SK-N-SH (cell line): ENCODE results near the gene PRKAG1. TPM values are rescaled to one million over a fixed set of nuclear protein-coding genes. Genes with fewer than 3 reads are reported as not detected.

ENCODE experiments used
- CTCF ChIA-PET: fragments of 300-600, 350-600 bp; formaldehyde crosslinking; extraction: SDS; loops from one replicate; lab custom pipeline; 2021; lab: Yijun Ruan, JAX
- POLR2A ChIA-PET: fragments of 350-600 bp; sonication (Branson Sonifier 250); formaldehyde crosslinking; extraction: SDS; loops from one replicate; lab custom pipeline; 2020; ENCODE audit warnings: antibody characterized with exemption, inconsistent platforms; lab: Yijun Ruan, JAX
- DNase-seq: peaks from one replicate; pipeline ENCODE4 v3.0.0; 2012
- H2AFZ ChIP-seq: fragments of 200-600 bp; sonication (generic); 2 replicates; pipeline ENCODE4 v1.8.1; 2016; ENCODE audit warnings: antibody characterized with exemption, mild to moderate bottlenecking, low read depth
- H3F3A ChIP-seq: fragments of 200-600 bp; sonication (generic); replicated peaks from 2 replicates; pipeline ENCODE3; 2016; ENCODE audit warnings: antibody characterized with exemption, mild to moderate bottlenecking; ENCODE audit not compliant: insufficient read depth
- H3K27ac ChIP-seq, 2 experiments: fragments of 200-500 bp in 1 of 2; fragments of 200-600 bp in 1 of 2; sonication (Bioruptor generic) in 1 of 2; sonication (generic), shearing (Covaris generic) in 1 of 2; 2 replicates each; pipeline versions ENCODE4 v1.5.1 to v1.6.1; 2014 to 2016; ENCODE audit warnings: low read depth in 2 of 2, inconsistent platforms in 1 of 2, low read length in 1 of 2, mild to moderate bottlenecking in 1 of 2, mixed read lengths in 1 of 2
- H3K27me3 ChIP-seq: fragments of 200-600 bp; sonication (generic), shearing (Covaris generic); 2 replicates; pipeline ENCODE4 v1.6.1; 2016; ENCODE audit warnings: mixed run types; ENCODE audit not compliant: insufficient read depth
- H3K36me3 ChIP-seq, 2 experiments: fragments of 200-500 bp in 1 of 2; fragments of 200-600 bp in 1 of 2; sonication (Bioruptor generic) in 1 of 2; sonication (generic) in 1 of 2; replicated peaks in 1 of 2; 2 replicates each; pipeline versions ENCODE3 to v1.5.1; 2014 to 2016; ENCODE audit warnings: low read length in 1 of 2, mild to moderate bottlenecking in 1 of 2; ENCODE audit not compliant: insufficient read depth in 2 of 2, control insufficient read depth in 1 of 2
- H3K4me1 ChIP-seq, 2 experiments: fragments of 200-500 bp in 1 of 2; fragments of 200-600 bp in 1 of 2; sonication (Bioruptor generic) in 1 of 2; sonication (generic), shearing (Covaris generic) in 1 of 2; 2 replicates each; pipeline versions ENCODE4 v1.5.1 to v1.6.1; 2014 to 2016; ENCODE audit warnings: low read depth in 1 of 2, low read length in 1 of 2, mixed run types in 1 of 2; ENCODE audit not compliant: insufficient read depth in 2 of 2, control insufficient read depth in 1 of 2
- H3K4me2 ChIP-seq: fragments of 200-600 bp; sonication (generic), shearing (Covaris generic); 2 replicates; pipeline ENCODE4 v1.6.1; 2017; ENCODE audit warnings: mixed run types
- H3K4me3 ChIP-seq, 2 experiments: fragments of 200-500 bp in 1 of 2; fragments of 200-600 bp in 1 of 2; sonication (Bioruptor generic) in 1 of 2; sonication (generic), shearing (Covaris generic) in 1 of 2; 2 replicates each; pipeline versions ENCODE4 v1.5.1 to v1.8.1; 2014 to 2016; ENCODE audit warnings: low read depth in 2 of 2, inconsistent platforms in 1 of 2, low read length in 1 of 2, mild to moderate bottlenecking in 1 of 2, mixed read lengths in 1 of 2, moderate library complexity in 1 of 2
- H3K79me2 ChIP-seq: fragments of 200-600 bp; sonication (generic); 2 replicates; pipeline ENCODE4 v1.8.1; 2017; ENCODE audit warnings: mild to moderate bottlenecking; ENCODE audit not compliant: insufficient read depth
- H3K9ac ChIP-seq: fragments of 200-600 bp; sonication (generic); 2 replicates; pipeline ENCODE4 v1.6.1; 2017; ENCODE audit warnings: mixed run types
- H3K9me2 ChIP-seq: fragments of 200-600 bp; sonication (generic); 2 replicates; pipeline ENCODE4 v1.6.1; 2017; ENCODE audit warnings: mixed run types
- H3K9me3 ChIP-seq: fragments of 200-600 bp; sonication (generic); 2 replicates; pipeline ENCODE4 v1.6.1; 2017; ENCODE audit warnings: mixed run types, mild to moderate bottlenecking, moderate library complexity
- H4K20me1 ChIP-seq: fragments of 200-600 bp; sonication (generic); 2 replicates; pipeline ENCODE4 v1.6.1; 2017; ENCODE audit warnings: mild to moderate bottlenecking, mixed run types; ENCODE audit not compliant: insufficient read depth
- CTCF ChIP-seq: fragments of 200-600 bp; sonication (generic); IDR thresholded peaks from 2 replicates; pipeline ENCODE4 v1.6.1; 2017; ENCODE audit warnings: antibody characterized with exemption, mild to moderate bottlenecking, moderate library complexity
- EZH2phosphoT487 ChIP-seq: fragments of 200-600 bp; sonication (generic); IDR thresholded peaks from 2 replicates; pipeline ENCODE4 v1.6.1; 2017; ENCODE audit warnings: low read depth, mixed run types, mild to moderate bottlenecking, antibody characterized with exemption, moderate library complexity, borderline replicate concordance
- GATA2 ChIP-seq: sonication (generic); formaldehyde crosslinking; IDR thresholded peaks from 2 replicates; pipeline ENCODE4 v1.5.0; 2020; ENCODE audit warnings: mild to moderate bottlenecking, missing genetic modification reagents
- MEF2A ChIP-seq: IDR thresholded peaks from 2 replicates; pipeline ENCODE4 v1.4.0; 2012; ENCODE audit warnings: low read depth, borderline replicate concordance
- NFIC ChIP-seq: IDR thresholded peaks from 2 replicates; pipeline ENCODE4 v1.4.0; 2012; ENCODE audit warnings: borderline replicate concordance
- TCF12 ChIP-seq: IDR thresholded peaks from 2 replicates; pipeline ENCODE4 v1.4.0; 2012
- TEAD4 ChIP-seq: IDR thresholded peaks from 2 replicates; pipeline ENCODE4 v1.4.0; 2012; ENCODE audit warnings: mild to moderate bottlenecking, borderline replicate concordance; ENCODE audit not compliant: insufficient read depth
- WGBS: methylation state at CpG from one replicate; pipeline ENCODE4 v1.1.6; 2017; ENCODE audit warnings: low lambda C conversion rate; 5-methylcytosine and 5-hydroxymethylcytosine counted together
- polyA plus RNA-seq, 3 experiments: library from polyadenylated mRNA; depleted of rRNA; stranded (reverse); fragments of >200 nt; gene quantifications; 2 replicates each; pipeline ENCODE4 v1.2.3, GENCODE V29; 2012
- TF ChIP-seq, protein P1 (sequence below): IDR thresholded peaks from 2 replicates; pipeline ENCODE4 v1.6.1; 2012; ENCODE audit warnings: mild to moderate bottlenecking, low read depth, low read length, moderate library complexity
- TF ChIP-seq, protein P2 (sequence below): fragments of 150-350 bp; IDR thresholded peaks from 2 replicates; pipeline ENCODE4 v1.6.1; 2017; ENCODE audit warnings: antibody characterized with exemption, low read length, low read depth, borderline replicate concordance

The PRKAG1 gene
- polyA plus RNA-seq, 1 of the 3 experiments (the other 2 are of a cell fraction) = 75.1 TPM

DNA sequence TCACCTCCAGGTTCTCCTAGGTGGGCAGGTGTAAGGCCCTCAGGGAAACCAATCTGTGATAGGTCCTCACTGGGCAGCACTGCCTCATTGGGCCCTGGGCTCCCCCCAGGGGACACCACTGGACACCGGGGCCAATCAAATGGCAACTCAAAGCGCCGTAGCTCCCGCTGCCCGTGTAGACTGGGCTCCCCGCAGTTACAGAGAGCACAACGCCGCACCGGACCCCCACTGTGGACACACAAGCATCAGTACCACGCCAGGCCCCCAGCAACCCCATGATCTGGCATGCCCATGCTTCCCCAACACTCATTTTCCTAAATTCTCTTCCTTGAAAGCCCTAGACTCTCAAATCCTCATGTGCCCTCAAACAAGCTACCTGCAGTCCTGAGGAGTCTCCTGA lies 35.9 kb upstream of the PRKAG1 start:
- H3K9ac ChIP-seq = no peak overlapping the region
- no peaks in the 10 kb centered on the region for H3K9me3 ChIP-seq
- H3K36me3 ChIP-seq = peaks cover 22 to 55% of the 10 kb centered on the region in 2 experiments
- H3K79me2 ChIP-seq = peaks cover 66% of the 10 kb centered on the region
- no peaks in the 10 kb centered on the region for H3K9me2 ChIP-seq
- H3K4me3 ChIP-seq = no peak overlapping the region
- no peak overlapping the region for H2AFZ ChIP-seq
- H4K20me1 ChIP-seq = peaks cover 77% of the 10 kb centered on the region
- peaks cover 13% of the 10 kb centered on the region for H3F3A ChIP-seq
- TF ChIP-seq EZH2phosphoT487 (no peak), GATA2 (CRISPR knock-in tag) (no peak), NFIC (no peak), TCF12 (no peak), MEF2A (no peak)
- H3K4me1 ChIP-seq = peaks cover 24 to 35% of the 10 kb centered on the region in 2 experiments
- DNase-seq = peak; percentile 12
- 89% methylated on average over 10 of the region's 10 CpGs for WGBS
- POLR2A ChIA-PET = no interaction called here
- H3K4me2 ChIP-seq = no peak overlapping the region
- H3K27ac ChIP-seq = no peak overlapping the region
- CTCF ChIA-PET = interaction anchor here (0.8 to 8.1 kb wide), 8 partner anchors 10 to 119 kb away, joined by 3 to 49 read pairs (median 5); no protein-coding TSS in a partner anchor
- no peaks in the 10 kb centered on the region for H3K27me3 ChIP-seq

DNA sequence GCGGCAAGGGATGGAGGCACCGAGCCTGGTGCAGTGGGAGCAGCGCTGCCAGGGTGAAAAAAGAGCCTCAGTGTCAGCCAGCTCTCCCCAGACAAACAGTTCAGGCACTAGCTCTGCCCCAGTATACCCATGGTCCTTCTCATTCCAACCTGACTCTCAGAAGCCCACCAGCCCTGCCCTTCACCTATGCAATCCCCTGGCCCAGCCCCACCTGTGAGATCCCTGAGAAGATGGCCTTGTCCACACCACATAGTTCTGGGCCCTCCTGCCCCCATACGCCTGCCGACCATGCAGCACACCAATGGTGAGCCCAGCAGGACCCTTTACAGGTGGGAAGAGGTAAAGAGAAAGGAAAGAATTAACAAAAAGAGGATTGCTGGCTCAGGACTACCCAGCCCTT lies 35.5 kb upstream of the PRKAG1 start:
- ChIA-PET CTCF (interaction anchor here (1.0 to 8.1 kb wide), 4 partner anchors 9 to 66 kb away, joined by 3 to 49 read pairs (median 4); no protein-coding TSS in a partner anchor), POLR2A (no interaction called here)
- no peaks in the 10 kb centered on the region for H3K9me2 ChIP-seq
- H3K4me3 ChIP-seq = no peak overlapping the region
- no peak overlapping the region for H3K27ac ChIP-seq
- H3K9me3 ChIP-seq = no peaks in the 10 kb centered on the region
- H2AFZ ChIP-seq = no peak overlapping the region
- H3K9ac ChIP-seq = no peak overlapping the region
- peaks cover 65% of the 10 kb centered on the region for H3K79me2 ChIP-seq
- no peaks in the 10 kb centered on the region for H3K27me3 ChIP-seq
- peaks cover 80% of the 10 kb centered on the region for H4K20me1 ChIP-seq
- peaks cover 13% of the 10 kb centered on the region for H3F3A ChIP-seq
- WGBS = 93% methylated on average over 4 of the region's 5 CpGs
- peaks cover 25 to 59% of the 10 kb centered on the region in 2 experiments for H3K36me3 ChIP-seq
- H3K4me2 ChIP-seq = no peak overlapping the region
- TF ChIP-seq TEAD4 (no peak), CTCF (no peak)
- TF ChIP-seq, protein P1, sequence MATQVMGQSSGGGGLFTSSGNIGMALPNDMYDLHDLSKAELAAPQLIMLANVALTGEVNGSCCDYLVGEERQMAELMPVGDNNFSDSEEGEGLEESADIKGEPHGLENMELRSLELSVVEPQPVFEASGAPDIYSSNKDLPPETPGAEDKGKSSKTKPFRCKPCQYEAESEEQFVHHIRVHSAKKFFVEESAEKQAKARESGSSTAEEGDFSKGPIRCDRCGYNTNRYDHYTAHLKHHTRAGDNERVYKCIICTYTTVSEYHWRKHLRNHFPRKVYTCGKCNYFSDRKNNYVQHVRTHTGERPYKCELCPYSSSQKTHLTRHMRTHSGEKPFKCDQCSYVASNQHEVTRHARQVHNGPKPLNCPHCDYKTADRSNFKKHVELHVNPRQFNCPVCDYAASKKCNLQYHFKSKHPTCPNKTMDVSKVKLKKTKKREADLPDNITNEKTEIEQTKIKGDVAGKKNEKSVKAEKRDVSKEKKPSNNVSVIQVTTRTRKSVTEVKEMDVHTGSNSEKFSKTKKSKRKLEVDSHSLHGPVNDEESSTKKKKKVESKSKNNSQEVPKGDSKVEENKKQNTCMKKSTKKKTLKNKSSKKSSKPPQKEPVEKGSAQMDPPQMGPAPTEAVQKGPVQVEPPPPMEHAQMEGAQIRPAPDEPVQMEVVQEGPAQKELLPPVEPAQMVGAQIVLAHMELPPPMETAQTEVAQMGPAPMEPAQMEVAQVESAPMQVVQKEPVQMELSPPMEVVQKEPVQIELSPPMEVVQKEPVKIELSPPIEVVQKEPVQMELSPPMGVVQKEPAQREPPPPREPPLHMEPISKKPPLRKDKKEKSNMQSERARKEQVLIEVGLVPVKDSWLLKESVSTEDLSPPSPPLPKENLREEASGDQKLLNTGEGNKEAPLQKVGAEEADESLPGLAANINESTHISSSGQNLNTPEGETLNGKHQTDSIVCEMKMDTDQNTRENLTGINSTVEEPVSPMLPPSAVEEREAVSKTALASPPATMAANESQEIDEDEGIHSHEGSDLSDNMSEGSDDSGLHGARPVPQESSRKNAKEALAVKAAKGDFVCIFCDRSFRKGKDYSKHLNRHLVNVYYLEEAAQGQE = no peak
- TF ChIP-seq, protein P2, sequence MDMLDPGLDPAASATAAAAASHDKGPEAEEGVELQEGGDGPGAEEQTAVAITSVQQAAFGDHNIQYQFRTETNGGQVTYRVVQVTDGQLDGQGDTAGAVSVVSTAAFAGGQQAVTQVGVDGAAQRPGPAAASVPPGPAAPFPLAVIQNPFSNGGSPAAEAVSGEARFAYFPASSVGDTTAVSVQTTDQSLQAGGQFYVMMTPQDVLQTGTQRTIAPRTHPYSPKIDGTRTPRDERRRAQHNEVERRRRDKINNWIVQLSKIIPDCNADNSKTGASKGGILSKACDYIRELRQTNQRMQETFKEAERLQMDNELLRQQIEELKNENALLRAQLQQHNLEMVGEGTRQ = no peak
- no peak for DNase-seq
- H3K4me1 ChIP-seq = peaks cover 24 to 35% of the 10 kb centered on the region in 2 experiments
